A549 (cell line): ENCODE measurements around the gene PLET1. TPM values are rescaled to one million over a fixed set of nuclear protein-coding genes. Genes with fewer than 3 reads are reported as not detected.

Source experiments
- ATAC-seq, 2 experiments: fragments of 200-7000 bp in 1 of 2; fragments of >200 bp in 1 of 2; cut with Nextera tagmentation in 1 of 2; cut with Tn5 transposase in 1 of 2; 3 replicates each; pipeline versions ENCODE4 v1.8.0 to v1.9.1; 2018 to 2020; ENCODE audit warnings: mild to moderate bottlenecking in 1 of 2, moderate library complexity in 1 of 2
- CTCF ChIA-PET: fragments of 300-600 bp; sonication (Branson Sonifier 250); formaldehyde crosslinking; extraction: SDS; loops from one replicate; lab custom pipeline; 2021; ENCODE audit warnings: antibody characterized with exemption, inconsistent platforms; lab: Yijun Ruan, JAX
- POLR2A ChIA-PET: fragments of 350-600 bp; formaldehyde crosslinking; extraction: SDS; loops from one replicate; lab custom pipeline; 2021; ENCODE audit warnings: antibody characterized with exemption, inconsistent platforms; lab: Yijun Ruan, JAX
- DNase-seq, 2 experiments: peaks; one replicate each; pipeline versions ENCODE4 v3.0.0 to v3.0.0-alpha.2; 2011 to 2016; ENCODE audit warnings: low read depth in 1 of 2, low spot score in 1 of 2
- FAIRE-seq: peaks from 2 replicates; lab custom pipeline; 2011; peaks lifted over from hg19 to GRCh38; lab: Jason Lieb, UNC
- H3K27ac ChIP-seq, 2 experiments: fragments of >200 bp; sonication (Bioruptor Twin); formaldehyde crosslinking; 3 replicates each; pipeline ENCODE4 v1.5.1; 2016 to 2017
- H3K4me1 ChIP-seq: fragments of >200 bp; sonication (Bioruptor Twin); formaldehyde crosslinking; 3 replicates; pipeline ENCODE4 v1.6.1; 2016
- H3K4me2 ChIP-seq: fragments of >200 bp; sonication (Bioruptor Twin); formaldehyde crosslinking; 3 replicates; pipeline ENCODE4 v1.6.1; 2016
- H3K4me3 ChIP-seq: fragments of >200 bp; sonication (Bioruptor Twin); formaldehyde crosslinking; 3 replicates; pipeline ENCODE4 v1.5.1; 2016
- H3K9me3 ChIP-seq: fragments of >200 bp; sonication (Bioruptor Twin); formaldehyde crosslinking; 3 replicates; pipeline ENCODE4 v1.6.1; 2016
- CBX8 ChIP-seq: fragments of 200-600 bp; sonication (generic); IDR thresholded peaks from 2 replicates; pipeline ENCODE4 v1.6.1; 2016
- CHD4 ChIP-seq: fragments of 200-600 bp; sonication (generic); IDR thresholded peaks from 2 replicates; pipeline ENCODE4 v1.6.1; 2016; ENCODE audit warnings: antibody characterized with exemption, mild to moderate bottlenecking, borderline replicate concordance
- CTCF ChIP-seq: fragments of >200 bp; sonication (Bioruptor Twin); formaldehyde crosslinking; IDR thresholded peaks from 3 replicates; pipeline ENCODE4 v1.5.1; 2016
- EHMT2 ChIP-seq: fragments of 200-600 bp; sonication (generic); IDR thresholded peaks from 2 replicates; pipeline ENCODE4 v1.6.1; 2016; ENCODE audit warnings: antibody characterized with exemption, low read depth, mild to moderate bottlenecking, moderate library complexity
- EP300 ChIP-seq, 2 experiments: fragments of >200 bp; sonication (Bioruptor Twin); formaldehyde crosslinking; IDR thresholded peaks; 2 replicates in 1 of 2; 3 replicates in 1 of 2; pipeline ENCODE4 v1.6.1; 2016 to 2017
- HEYL ChIP-seq: fragments of 250-450 bp; sonication (Bioruptor Pico); IDR thresholded peaks from 2 replicates; pipeline ENCODE4 v1.8.0; 2021; ENCODE audit warnings: mild to moderate bottlenecking, moderate library complexity
- PHF8 ChIP-seq: fragments of 200-600 bp; sonication (generic); IDR thresholded peaks from 2 replicates; pipeline ENCODE4 v1.6.1; 2016; ENCODE audit warnings: low read depth, mild to moderate bottlenecking, antibody characterized with exemption, moderate library complexity, borderline replicate concordance
- RAD21 ChIP-seq, 2 experiments: fragments of >200 bp in 1 of 2; sonication (Bioruptor Twin) in 1 of 2; formaldehyde crosslinking in 1 of 2; IDR thresholded peaks in 1 of 2; conservative IDR thresholded peaks in 1 of 2; 2 replicates in 1 of 2; 3 replicates in 1 of 2; pipeline ENCODE4 v1.6.1; 2012 to 2018; ENCODE audit warnings: inconsistent platforms in 1 of 2
- SMC3 ChIP-seq: fragments of >200 bp; sonication (Bioruptor Twin); formaldehyde crosslinking; IDR thresholded peaks from 3 replicates; pipeline ENCODE4 v1.6.1; 2018; ENCODE audit warnings: inconsistent platforms
- SREBF2 ChIP-seq: fragments of 450-650 bp; IDR thresholded peaks from 2 replicates; pipeline ENCODE4 v1.6.1; 2014; ENCODE audit warnings: mild to moderate bottlenecking, moderate library complexity
- ZC3H11A ChIP-seq: fragments of 450-650 bp; IDR thresholded peaks from 2 replicates; pipeline ENCODE4 v1.6.1; 2014; ENCODE audit warnings: antibody characterized with exemption, mild to moderate bottlenecking
- ZSCAN20 ChIP-seq: fragments of 250-450 bp; sonication (Bioruptor Pico); IDR thresholded peaks from 2 replicates; pipeline ENCODE4 v1.8.0; 2022; ENCODE audit warnings: mild to moderate bottlenecking, moderate library complexity
- WGBS: methylation state at CpG from one replicate; pipeline ENCODE4 v1.1.6; 2017; ENCODE audit errors: missing lambda C conversion rate; 5-methylcytosine and 5-hydroxymethylcytosine counted together
- polyA plus RNA-seq, 4 experiments: library from polyadenylated mRNA; depleted of rRNA in 3 of 4; stranded (reverse); fragments of >200 nt; fragmentation: RNase III in 1 of 4; extraction: RNeasy Plus Mini Kit Qiagen cat#74134 plus additional on column Dnase treatment in 1 of 4; gene quantifications; 2 replicates in 3 of 4; 3 replicates in 1 of 4; pipeline ENCODE4 v1.2.3, GENCODE V29; 2011 to 2017
- TF ChIP-seq, protein P1 (sequence below): fragments of 250-450 bp; sonication (Bioruptor Pico); IDR thresholded peaks from 2 replicates; pipeline ENCODE4 v1.5.0; 2021; ENCODE audit warnings: mild to moderate bottlenecking, moderate library complexity, borderline replicate concordance

The PLET1 gene
- polyA plus RNA-seq, 2 of the 4 experiments (the other 2 are of a cell fraction): not detected

DNA sequence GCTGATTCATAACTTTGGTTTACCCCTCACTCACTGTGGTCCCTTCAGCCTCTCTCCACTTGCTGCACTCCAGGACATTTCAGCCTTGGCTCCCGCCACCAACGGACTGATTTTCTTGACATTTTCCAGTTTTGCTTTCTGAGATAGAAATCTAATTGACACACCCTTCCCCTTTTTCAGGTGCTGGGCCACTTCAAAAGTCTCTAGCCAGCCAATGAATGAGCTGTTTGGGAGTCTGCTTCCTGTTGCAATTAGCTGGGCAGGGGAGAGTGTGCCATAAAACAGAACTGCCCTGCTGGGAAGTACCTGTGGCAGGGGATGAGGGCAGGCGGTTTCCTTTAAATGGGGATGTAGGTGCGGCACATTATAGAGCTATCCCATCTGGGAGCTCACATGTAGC is 21.1 kb upstream of the PLET1 start:
- Histone ChIP-seq H3K4me2 (no peak overlapping the region), H3K9me3 (no peaks in the 10 kb centered on the region), H3K4me1 (no peaks in the 10 kb centered on the region), H3K27ac (no peak overlapping the region), H3K4me3 (no peak overlapping the region)
- TF ChIP-seq, protein P1, sequence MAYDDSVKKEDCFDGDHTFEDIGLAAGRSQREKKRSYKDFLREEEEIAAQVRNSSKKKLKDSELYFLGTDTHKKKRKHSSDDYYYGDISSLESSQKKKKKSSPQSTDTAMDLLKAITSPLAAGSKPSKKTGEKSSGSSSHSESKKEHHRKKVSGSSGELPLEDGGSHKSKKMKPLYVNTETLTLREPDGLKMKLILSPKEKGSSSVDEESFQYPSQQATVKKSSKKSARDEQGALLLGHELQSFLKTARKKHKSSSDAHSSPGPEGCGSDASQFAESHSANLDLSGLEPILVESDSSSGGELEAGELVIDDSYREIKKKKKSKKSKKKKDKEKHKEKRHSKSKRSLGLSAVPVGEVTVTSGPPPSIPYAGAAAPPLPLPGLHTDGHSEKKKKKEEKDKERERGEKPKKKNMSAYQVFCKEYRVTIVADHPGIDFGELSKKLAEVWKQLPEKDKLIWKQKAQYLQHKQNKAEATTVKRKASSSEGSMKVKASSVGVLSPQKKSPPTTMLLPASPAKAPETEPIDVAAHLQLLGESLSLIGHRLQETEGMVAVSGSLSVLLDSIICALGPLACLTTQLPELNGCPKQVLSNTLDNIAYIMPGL: no peak
- TF ChIP-seq PHF8 (no peak), SREBF2 (no peak), ZSCAN20 (no peak)
- POLR2A ChIA-PET: no interaction called here
- CTCF ChIA-PET: interaction anchor here (0.7 to 15.6 kb wide), 8 partner anchors 12 to 273 kb away, joined by 3 to 247 read pairs (median 6); partner anchors contain the start of gene PTS
- DNase-seq: no peak
- FAIRE-seq: no peak
- WGBS: 88% methylated on average over 4 of the region's 4 CpGs
- ATAC-seq: no peak

DNA sequence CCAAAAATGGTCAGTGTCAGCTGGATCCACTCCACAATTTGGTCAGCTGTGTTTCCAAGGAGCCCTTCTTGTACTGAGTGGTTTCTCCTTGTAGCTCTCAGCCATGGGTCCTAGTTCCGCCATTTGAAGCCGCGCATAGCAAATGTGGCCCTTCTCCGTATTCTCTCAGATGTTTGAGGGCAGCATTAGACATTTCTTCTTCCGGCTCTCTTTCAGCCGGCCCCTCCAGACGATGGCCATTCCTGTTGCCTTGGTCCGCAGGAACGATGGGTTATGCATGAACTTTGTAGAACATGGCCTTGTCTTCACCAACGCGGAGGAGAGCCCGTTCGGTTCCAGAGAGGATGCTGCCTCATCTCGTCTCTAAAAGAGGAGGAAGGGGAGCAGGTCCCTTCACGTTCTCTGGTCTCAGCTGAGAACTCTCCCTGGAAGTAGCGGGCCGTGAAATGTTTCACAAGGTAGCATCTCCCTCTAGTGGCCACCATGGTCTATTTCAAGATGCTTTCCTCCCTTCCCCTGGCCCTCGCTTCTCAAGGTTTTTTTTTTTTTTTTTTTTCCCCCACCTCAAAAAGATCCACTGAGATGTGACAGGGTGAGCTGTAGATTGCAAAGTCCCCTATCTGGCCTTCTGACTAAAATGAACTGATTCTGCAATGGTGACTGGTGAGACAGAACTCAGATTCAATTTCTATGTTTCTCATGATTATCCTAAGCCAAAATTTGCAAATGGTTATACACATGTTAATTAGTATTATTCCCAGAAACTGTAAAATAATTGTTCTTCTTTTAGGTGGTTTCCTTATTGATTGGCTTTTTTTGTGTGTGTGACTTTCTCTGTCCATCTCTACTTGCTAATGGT is 19.8 kb upstream of the PLET1 start:
- Histone ChIP-seq H3K27ac (peak overlapping the region; percentile 66 to 78), H3K4me3 (peak overlapping the region; percentile 52), H3K9me3 (no peaks in the 10 kb centered on the region)
- FAIRE-seq (no peak), DNase-seq (peak; percentile 68 to 79), ATAC-seq (peak; percentile 86 to 96)
- POLR2A ChIA-PET: interaction anchor here (1.0 to 1.1 kb wide), 2 partner anchors 61 to 194 kb away, joined by 3 read pairs; partner anchors contain the start of genes SDHD and TIMM8B
- TF ChIP-seq PHF8: no peak
- peak; percentile 60 to 75 for TF ChIP-seq RAD21 (conservative IDR thresholded peaks at IDR 0.05 in 1 of 2, IDR thresholded peaks at IDR 0.05 in 1 of 2)
- no peak for TF ChIP-seq SREBF2
- peak; percentile 43; the same call in 2 of the 3 replicates for TF ChIP-seq SMC3
- no peak for TF ChIP-seq HEYL (CRISPR knock-in tag)
- TF ChIP-seq ZC3H11A: no peak
- TF ChIP-seq EP300 (IDR thresholded peaks at IDR 0.05): no peak
- TF ChIP-seq EHMT2: no peak
- peak; percentile 45 for TF ChIP-seq CTCF
- TF ChIP-seq, all 56 proteins: peak for 3
- Histone ChIP-seq H3K4me1 (no peaks in the 10 kb centered on the region), H3K4me2 (peak overlapping the region; percentile 95)
- 1% methylated on average over 18 of the region's 18 CpGs for WGBS
- CTCF ChIA-PET: interaction anchor here (0.5 to 15.6 kb wide), 48 partner anchors 8 to 1472 kb away, joined by 3 to 247 read pairs (median 4); partner anchors contain the start of genes PTS, SDHD and TIMM8B

GRCh38 chr11:112279901-112280267 is 19.2 kb upstream of the PLET1 start:
- H3K27ac ChIP-seq: peak overlapping the region; percentile 66 to 78
- no peak for FAIRE-seq
- peak overlapping the region; percentile 52 for H3K4me3 ChIP-seq
- no peaks in the 10 kb centered on the region for H3K9me3 ChIP-seq
- H3K4me2 ChIP-seq: peak overlapping the region; percentile 95
- CTCF ChIA-PET: interaction anchor here (0.5 to 15.6 kb wide), 40 partner anchors 9 to 1473 kb away, joined by 3 to 247 read pairs (median 4); partner anchors contain the start of gene PTS
- POLR2A ChIA-PET: interaction anchor here (1.0 to 1.1 kb wide), 2 partner anchors 61 to 193 kb away, joined by 3 read pairs; partner anchors contain the start of genes SDHD and TIMM8B
- 10% methylated on average over 3 of the region's 15 CpGs for WGBS
- TF ChIP-seq CTCF (peak; percentile 66), HEYL (CRISPR knock-in tag) (no peak), CHD4 (no peak), SMC3 (peak; percentile 75), EHMT2 (no peak), CBX8 (no peak), RAD21 (conservative IDR thresholded peaks at IDR 0.05 in 1 of 2, IDR thresholded peaks at IDR 0.05 in 1 of 2) (peak; percentile 65 to 66)
- TF ChIP-seq, all 56 proteins: peak for 3
- no peaks in the 10 kb centered on the region for H3K4me1 ChIP-seq
- DNase-seq (peak; percentile 34 to 56), ATAC-seq (peak; percentile 84 to 89)
